Tongue (tissue), 2 donors: ENCODE data around the gene CRY1. TPM values are rescaled to one million over a fixed set of nuclear protein-coding genes. Genes with fewer than 3 reads are reported as not detected.
"Not testable (repeated sequence)": the region's sequence is repeated elsewhere in the genome, so short reads cannot be mapped to it uniquely, and the experiment has no call there.

Experiments used
- DNase-seq: peaks from one replicate; pipeline ENCODE4 v3.0.0-alpha.2; 2015
- total RNA-seq: library from RNA; depleted of rRNA; stranded (reverse); fragments of >200 nt; gene quantifications from one replicate; pipeline ENCODE4 v1.2.3, GENCODE V29; 2014

The CRY1 gene
- total RNA-seq, 1 donor from 2014 or later, result 37.2 TPM

- DNase-seq, result not testable (repeated sequence)
Measured at GRCh38 chr12:107108366-107108765, 15.0 kb upstream of the CRY1 start.

GRCh38 chr12:107107381-107107780 lies 14.0 kb upstream of the CRY1 start:
- no peak for DNase-seq

GRCh38 chr12:107106241-107107025 lies 13.1 kb upstream of the CRY1 start:
- DNase-seq, result no peak

- DNase-seq, result no peak
Measured at GRCh38 chr12:107105410-107105703, 12.0 kb upstream of the CRY1 start.

- DNase-seq, result no peak
Measured at GRCh38 chr12:107103516-107103915, 10.2 kb upstream of the CRY1 start.

- DNase-seq, result no peak
Measured at GRCh38 chr12:107103097-107103496, 9.7 kb upstream of the CRY1 start.

GRCh38 chr12:107102294-107102693 lies 8.9 kb upstream of the CRY1 start:
- no peak for DNase-seq

GRCh38 chr12:107101651-107102050 lies 8.3 kb upstream of the CRY1 start:
- no peak for DNase-seq

GRCh38 chr12:107099917-107100316 lies 6.6 kb upstream of the CRY1 start:
- no peak for DNase-seq

- DNase-seq, result no peak
Measured at GRCh38 chr12:107096571-107096970, 3.2 kb upstream of the CRY1 start.

- DNase-seq, result no peak
Measured at GRCh38 chr12:107094183-107094448, 767 bp upstream of the CRY1 start.

- DNase-seq, result peak; percentile 61
Measured at GRCh38 chr12:107092669-107093416, 506 bp downstream of the CRY1 start.

- peak; percentile 95 for DNase-seq
Measured at GRCh38 chr12:107091989-107092641, 1.2 kb downstream of the CRY1 start.

- DNase-seq, result peak; percentile 78
Measured at GRCh38 chr12:107091381-107091780, 2.0 kb downstream of the CRY1 start.

- peak; percentile 14 for DNase-seq
Measured at GRCh38 chr12:107090711-107091110, 2.6 kb downstream of the CRY1 start.

GRCh38 chr12:107088912-107089311 lies 4.4 kb downstream of the CRY1 start:
- no peak for DNase-seq

- DNase-seq, result no peak
Measured at GRCh38 chr12:107086314-107086713, 7.0 kb downstream of the CRY1 start.

- no peak for DNase-seq
Measured at GRCh38 chr12:107081778-107082177, 11.6 kb downstream of the CRY1 start.

- no peak for DNase-seq
Measured at GRCh38 chr12:107080299-107080698, 13.1 kb downstream of the CRY1 start.

- no peak for DNase-seq
Measured at GRCh38 chr12:107079172-107080011, 14.0 kb downstream of the CRY1 start.

GRCh38 chr12:107073266-107073665 lies 20.1 kb downstream of the CRY1 start:
- not testable (repeated sequence) for DNase-seq

- DNase-seq, result no peak
Measured at GRCh38 chr12:107066691-107067090, 26.7 kb downstream of the CRY1 start.

GRCh38 chr12:107064687-107065086 lies 28.7 kb downstream of the CRY1 start:
- no peak for DNase-seq
